Measurements from ENCODE around the gene GTPBP6.

The GTPBP6 gene, protein sequence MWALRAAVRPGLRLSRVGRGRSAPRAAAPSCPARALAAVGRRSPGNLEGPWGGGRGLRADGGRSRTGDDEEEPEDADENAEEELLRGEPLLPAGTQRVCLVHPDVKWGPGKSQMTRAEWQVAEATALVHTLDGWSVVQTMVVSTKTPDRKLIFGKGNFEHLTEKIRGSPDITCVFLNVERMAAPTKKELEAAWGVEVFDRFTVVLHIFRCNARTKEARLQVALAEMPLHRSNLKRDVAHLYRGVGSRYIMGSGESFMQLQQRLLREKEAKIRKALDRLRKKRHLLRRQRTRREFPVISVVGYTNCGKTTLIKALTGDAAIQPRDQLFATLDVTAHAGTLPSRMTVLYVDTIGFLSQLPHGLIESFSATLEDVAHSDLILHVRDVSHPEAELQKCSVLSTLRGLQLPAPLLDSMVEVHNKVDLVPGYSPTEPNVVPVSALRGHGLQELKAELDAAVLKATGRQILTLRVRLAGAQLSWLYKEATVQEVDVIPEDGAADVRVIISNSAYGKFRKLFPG

GRCh38 chrX:318739-319578 lies at the start of gene GTPBP6:
Gene GTPBP6 (minus strand): TSS chrX:318796. CDS start chrX:318787, 9 bp downstream.
- peak; percentile 100 for DNase-seq

DNA sequence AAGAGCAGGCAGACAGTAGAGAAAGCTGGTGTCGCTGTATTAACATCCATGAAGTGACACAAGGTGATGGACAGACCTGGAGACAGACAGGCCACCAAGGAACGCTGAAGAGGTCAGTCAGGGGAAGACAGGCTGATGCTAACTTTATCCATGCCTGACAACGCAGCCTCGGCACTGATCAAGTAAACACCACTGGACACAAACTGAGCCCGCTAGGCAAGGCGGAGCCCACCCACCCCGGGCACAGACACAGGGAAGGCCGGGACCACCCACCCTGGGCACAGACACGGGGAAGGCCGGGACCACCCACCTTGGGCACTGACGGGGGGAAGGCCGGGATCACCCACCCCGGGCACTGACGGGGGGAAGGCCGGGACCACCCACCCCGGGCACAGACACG lies 49.3 kb upstream of the GTPBP6 start:
- no peak for DNase-seq

- no peak for DNase-seq
These were observed 48.8 kb upstream of the GTPBP6 start for GRCh38 chrX:367349-367748.

DNA sequence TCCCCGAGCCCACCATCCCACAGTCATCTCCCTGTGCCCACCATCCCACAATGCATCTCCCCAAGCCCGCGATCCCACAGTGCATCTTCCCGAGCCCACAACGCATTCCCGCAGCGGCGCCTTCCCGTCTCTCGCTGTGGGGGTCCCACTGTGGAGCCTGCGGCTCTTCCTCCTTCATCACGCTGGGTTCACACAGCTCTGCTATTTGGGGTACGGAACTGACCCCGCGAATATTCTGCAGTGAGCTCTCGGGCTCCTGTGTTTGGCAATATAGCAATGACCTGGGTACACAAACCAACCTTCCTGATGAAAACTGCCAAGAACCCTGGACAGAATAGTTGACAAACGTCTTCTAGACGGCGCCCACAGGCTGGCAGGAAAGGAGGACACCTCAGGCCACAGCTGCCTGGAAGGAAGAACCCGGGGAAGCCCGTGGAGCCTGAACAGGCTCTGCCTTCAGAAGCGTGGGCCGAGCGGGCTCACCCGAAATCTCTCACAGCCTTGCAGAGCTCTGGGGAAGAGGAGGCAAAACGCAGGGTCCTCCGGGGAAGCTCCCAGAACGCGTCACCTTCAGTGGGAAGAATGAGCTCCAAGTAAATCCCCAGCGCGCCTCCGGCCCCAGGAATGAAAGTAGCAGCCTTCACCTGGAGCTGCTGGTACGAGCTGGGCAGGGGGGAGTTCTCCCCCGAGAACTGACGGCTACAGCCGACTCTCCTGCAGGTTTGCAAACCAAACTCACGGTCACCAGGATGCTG lies 45.2 kb upstream of the GTPBP6 start:
- no peak for DNase-seq

DNA sequence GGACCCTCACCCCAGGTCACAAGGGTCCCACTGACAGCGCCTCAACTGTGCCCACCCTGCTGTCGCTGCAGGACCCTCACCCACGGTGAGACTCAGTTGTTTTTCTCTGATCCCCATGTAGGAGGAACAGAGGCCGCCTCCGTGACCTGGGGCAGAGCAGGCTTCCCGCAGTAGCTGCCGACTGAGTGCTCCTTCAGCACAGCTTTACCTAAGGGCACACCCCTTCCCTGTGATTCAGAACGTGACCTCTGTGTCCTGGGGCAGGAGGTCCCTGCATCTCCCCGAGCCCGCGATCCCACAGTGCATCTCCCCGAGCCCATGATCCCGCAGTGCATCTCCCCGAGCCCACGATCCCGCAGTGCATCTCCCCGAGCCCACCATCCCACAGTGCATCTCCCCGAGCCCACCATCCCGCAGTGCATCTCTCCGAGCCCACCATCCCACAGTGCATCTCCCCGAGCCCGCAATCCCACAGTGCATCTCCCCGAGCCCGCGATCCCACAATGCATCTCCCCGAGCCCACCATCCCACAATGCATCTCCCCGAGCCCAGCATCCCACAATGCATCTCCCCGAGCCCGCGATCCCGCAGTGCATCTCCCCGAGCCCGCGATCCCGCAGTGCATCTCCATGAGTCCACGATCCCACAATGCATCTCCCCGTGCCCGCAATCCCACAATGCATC lies 44.5 kb upstream of the GTPBP6 start:
- DNase-seq, result no peak

DNA sequence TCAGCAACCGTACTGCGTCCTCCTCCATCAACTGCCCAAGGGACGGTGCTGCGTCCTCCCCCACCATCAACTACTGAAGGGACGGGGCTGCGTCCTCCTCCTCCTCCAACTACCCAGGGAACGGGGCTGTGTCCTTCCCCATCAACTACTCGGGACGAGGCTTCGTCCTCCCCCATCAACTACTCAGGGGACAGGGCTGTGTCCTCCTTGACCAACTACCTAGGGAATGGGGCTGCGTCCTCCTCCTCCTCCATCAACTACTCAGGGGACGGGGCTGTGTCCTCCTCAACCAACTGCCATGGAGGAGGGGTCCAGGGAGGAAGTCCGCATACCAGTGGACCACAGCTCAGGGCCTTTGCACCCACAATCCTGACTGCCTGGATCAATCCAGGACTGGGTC lies 43.8 kb upstream of the GTPBP6 start:
- DNase-seq, result no peak

DNA sequence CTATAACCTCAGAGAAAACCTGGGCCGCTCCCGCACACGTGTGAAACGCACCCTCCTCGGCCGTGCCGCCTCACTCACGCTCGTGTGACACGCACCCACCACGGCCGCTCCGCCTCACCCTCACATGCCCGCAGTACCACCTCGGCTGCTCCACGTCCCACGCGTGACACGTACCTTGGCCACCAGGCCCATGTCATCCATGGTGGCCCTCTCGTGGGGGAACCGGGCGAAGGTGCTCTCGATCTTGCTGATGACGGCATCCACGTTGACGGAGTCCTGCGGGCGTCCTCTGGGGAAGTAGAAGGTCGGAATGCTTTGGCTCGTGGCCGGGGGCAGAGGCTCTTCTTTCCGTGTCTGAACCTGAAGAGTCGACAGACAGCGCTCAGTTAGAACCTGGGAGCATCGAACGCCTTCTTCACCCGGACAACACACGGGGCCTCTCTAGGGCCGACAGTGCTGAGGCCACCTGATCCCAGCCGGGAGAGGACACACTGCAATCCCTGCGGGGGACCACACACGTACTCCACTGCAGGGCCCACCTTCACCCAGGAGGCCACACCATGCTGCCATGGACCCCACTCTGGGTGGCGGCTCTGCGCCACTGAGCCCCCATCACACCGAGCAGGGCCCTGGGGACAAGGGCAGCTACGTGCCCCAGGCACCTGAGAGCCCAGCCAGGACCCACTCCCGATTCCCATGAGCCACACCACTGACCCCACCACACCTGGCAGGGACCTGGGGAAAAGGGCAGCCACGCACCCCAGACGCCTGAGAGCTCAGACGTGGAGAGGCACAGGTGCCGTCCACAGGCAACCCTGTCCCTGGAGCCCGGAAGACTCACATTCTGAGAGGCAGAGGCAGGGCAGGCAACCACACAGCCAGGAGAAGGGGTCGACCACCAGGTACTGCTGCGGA lies 42.9 kb upstream of the GTPBP6 start:
- DNase-seq, result no peak

GRCh38 chrX:360496-361150 lies 42.0 kb upstream of the GTPBP6 start:
- no peak for DNase-seq

DNA sequence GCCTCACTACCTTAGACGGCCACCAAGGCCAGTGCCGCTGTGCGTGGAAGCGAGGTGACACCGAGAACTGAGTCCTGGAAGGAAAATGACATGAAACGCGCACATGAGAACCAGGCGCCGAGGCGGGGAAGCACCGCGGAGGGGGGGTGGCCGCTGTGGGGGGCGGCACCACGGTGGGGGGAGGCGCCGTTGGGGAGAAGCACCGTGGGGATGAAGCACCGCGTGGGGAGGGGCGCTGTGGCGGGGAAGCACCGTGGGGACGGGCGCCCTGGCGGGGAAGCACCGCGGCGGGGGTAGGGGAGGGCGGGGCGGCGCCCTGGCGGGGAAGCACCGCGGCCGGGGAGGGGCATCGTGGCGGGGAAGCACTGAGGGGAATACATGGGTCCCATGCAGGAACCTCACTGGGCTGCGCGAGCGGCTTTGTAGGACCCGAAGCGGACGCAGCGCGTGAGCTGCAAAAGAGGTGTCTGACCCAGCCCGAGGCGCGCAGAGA lies 40.1 kb upstream of the GTPBP6 start:
- DNase-seq, result no peak

DNA sequence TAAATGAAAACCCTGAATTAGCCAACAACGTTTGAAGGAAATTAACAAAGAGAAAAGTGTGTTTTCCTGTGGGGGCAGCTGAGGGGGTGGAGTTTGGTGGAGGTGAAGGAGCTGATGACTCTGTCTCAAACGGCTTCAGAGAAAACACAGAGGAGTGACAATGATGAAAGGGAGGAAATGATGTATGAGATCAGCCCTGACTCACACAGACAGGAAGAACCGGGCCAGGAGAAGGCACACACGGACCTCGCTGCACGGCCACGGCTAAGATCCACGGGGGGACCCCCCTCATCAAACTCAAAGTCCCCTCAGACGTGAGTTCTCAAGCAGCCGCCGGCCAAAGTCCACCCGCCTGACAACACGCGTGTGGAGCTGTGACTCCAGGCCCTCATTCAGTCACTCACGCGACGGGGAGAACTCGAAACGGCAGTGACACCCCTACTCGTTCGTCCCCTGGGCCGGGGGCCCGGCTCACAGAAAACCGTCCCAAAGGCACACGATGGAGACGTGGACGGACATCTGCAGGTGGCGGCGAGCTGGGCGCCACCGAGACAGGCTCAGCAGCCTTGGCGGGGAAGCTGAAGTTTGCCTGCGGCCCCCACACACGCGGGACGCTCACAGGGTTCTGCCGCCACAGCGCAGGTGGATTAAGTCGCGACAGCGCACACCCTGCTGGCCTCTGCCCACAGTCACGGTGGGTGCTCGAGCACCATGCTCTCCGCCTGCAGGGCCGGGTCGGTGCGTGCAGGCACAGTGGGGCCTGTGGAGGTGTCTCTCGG lies 39.3 kb upstream of the GTPBP6 start:
- DNase-seq, result no peak

DNA sequence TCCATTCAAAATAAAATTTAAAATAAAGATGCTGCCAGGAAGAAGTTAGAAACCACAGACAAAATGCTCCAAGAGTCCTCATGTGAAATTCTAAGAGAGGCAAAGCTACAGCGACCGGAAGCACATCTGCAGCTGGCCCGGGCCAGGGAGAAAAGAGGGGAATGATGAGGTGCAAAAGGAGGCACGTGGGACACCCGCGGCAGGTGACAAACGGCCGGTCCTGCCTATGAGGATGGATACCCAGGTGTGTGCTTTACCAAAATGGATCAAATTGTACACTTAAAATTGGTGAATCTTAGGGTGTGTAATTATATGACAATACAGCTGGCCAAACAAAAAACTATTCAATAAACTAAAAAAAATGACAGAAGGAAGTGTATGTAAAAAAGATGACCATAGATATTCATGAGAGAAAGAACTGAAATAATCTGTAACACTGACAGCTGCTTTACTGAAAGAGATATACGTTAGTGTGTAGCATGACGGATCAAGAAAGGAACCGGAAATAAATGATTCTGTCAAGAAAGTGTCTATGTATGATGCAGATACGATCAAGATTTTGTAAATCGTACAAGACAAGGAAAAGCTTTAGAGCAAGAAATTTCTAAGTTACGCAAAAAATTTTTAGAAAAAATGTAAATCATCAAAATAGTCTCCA lies 38.6 kb upstream of the GTPBP6 start:
- DNase-seq, result no peak

DNA sequence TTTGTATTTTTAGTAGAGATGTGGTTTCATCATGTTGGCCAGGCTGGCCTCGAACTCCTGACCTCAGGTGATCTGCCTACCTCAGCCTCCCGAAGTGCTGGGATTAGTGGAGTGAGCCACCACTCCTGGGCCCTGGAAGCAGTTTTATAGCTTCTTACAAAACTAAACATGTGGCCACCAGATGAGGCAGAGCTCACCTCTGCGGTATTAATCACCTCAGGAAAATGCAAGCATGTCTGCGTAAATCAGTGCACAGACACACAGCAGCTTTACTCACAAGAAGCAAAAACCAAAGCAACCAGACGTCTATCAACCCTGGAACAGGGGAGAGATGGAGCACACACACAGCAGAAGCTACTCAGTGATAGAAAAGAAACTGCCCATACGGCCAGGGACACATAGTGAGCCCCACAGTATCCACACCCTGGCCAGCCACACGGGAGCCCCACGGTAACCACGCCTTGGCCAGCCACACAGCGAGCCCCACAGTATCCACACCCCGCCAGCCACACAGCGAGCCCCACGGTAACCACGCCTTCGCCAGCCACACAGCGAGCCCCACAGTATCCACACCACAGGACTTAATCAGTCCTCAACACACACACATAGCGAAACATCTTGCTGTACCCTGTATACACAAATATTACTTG lies 37.9 kb upstream of the GTPBP6 start:
- DNase-seq, result no peak

DNA sequence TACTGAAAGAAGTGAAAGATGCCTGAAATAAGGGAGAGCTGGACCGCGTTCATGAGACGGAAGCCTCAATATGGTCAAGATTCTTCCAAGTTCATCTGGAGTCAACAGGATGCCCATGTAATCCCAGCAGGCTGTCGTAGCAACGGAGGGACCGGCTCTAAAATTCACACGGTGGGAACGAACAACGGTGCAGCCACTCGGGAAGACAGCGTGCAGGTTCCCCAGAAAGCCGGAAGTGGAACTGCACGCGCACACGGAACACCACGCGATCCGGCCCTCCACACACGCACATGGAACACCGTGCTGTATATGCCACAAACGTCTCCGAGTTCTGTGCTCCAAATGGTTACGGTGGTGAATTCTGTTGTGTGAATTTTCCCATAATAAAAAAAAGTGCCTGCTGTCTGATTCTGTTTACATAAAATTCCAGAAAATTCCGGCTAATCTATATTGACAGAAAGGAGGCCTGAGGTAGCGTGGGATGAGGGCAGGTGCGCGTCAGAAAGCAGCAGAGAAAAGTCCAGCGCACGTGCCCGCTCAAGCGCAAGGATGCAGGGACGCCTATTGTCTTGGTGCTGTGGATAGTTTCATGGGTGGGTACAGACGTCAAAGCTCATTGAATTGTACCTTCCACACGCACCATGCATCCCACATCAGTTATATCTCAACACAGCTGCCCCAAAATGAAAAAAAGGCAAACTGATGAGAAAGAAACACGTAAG lies 36.9 kb upstream of the GTPBP6 start:
- no peak for DNase-seq

DNA sequence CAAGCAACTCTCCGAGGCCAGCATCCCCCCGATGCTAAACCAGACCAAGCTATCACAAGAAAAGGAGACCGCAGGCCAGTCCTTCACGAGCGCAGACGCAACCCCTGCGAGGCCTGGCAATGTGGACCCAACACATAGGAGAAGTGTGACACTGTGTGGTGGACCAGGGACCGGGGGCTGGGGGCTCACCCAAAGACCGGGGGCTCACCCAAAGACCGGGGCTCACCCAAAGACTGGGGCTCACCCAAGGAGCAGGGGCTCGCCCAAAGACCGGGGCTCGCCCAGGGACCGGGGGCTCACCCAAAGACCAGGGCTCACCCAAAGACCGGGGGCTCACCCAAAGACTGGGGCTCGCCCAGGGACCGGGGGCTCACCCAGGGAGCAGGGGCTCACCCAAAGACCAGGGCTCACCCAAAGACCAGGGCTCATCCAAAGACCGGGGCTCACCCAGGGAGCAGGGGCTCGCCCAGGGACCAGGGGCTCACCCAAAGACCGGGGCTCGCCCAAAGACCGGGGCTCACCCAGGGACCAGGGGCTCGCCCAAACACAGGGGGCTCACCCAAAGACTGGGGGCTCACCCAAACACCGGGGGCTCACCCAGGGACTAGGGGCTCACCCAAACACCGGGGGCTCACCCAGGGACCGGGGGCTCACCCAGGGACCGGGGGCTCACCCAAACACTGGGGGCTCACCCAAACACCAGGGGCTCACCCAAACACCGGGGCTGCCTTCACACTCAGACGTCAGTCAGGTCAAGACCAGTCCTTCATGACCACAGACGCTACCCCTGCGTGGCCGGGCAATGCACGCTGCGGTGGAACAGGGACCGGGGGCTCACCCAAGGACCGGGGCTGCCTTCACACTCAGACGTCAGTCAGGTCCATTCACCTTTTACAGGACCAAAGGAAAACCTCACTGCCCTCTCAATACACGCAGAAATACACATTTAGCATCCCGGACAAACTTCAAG lies 35.3 kb upstream of the GTPBP6 start:
- no peak for DNase-seq

- DNase-seq, result no peak
These were observed 34.2 kb upstream of the GTPBP6 start for GRCh38 chrX:352582-353314.

DNA sequence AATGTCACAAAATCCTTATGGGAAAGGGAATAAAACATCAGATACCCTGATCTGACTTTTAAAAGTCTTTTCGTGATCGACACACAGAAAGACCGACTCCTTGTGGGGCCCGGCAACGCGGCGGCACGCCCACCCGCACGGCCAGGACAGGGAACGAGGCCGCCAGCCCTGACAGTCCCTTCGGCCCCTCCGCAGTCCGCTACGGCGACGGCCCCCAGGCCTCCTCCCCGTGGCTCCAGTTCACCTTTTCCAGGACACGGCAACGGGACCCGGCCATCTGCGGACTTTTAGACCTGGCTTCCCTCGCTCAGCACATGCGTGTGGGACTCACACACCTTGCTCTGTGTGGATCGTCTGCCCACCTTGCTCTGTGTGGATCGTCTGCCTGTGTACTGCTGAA lies 33.6 kb upstream of the GTPBP6 start:
- DNase-seq, result no peak
